B cell (primary cell): ENCODE data around the gene CEP164.

Experiments
- EZH2 ChIP-seq: IDR thresholded peaks from 2 replicates; pipeline ENCODE4 v1.6.1; 2012; ENCODE audit warnings: borderline replicate concordance, low read depth, mild to moderate bottlenecking, moderate library complexity, low read length; ENCODE audit not compliant: insufficient read depth, poor library complexity, severe bottlenecking
- TF ChIP-seq, protein P1 (sequence below): fragments of 200-600 bp; IDR thresholded peaks from one replicate; pipeline ENCODE4 v1.8.0; 2022; ENCODE audit warnings: antibody characterized with exemption, mild to moderate bottlenecking

DNA sequence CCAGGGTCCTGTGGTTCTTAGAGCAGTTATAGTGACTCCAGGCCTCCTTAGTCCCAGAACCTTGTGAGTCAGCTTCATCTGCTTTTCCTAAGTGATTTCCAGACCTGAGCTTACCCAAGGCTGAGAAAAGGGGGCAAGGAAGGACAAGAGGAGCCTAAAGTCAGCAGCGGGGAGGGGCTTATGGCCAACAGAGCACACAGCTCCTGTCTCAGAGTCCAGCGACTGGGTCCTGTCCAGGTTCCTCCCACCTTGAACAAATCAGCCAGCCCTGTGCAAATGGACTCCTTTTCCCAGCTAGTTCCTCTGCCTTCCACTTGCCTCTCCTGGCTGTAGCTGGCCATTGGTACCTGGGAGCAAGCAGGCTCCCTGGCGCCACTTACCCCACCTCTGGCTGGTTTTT is 22.5 kb upstream of the CEP164 start:
- TF ChIP-seq, protein P1, sequence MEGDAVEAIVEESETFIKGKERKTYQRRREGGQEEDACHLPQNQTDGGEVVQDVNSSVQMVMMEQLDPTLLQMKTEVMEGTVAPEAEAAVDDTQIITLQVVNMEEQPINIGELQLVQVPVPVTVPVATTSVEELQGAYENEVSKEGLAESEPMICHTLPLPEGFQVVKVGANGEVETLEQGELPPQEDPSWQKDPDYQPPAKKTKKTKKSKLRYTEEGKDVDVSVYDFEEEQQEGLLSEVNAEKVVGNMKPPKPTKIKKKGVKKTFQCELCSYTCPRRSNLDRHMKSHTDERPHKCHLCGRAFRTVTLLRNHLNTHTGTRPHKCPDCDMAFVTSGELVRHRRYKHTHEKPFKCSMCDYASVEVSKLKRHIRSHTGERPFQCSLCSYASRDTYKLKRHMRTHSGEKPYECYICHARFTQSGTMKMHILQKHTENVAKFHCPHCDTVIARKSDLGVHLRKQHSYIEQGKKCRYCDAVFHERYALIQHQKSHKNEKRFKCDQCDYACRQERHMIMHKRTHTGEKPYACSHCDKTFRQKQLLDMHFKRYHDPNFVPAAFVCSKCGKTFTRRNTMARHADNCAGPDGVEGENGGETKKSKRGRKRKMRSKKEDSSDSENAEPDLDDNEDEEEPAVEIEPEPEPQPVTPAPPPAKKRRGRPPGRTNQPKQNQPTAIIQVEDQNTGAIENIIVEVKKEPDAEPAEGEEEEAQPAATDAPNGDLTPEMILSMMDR: no peak
- TF ChIP-seq EZH2: no peak
